HG02798 (cell line): ENCODE measurements around the gene GRPEL1.

ENCODE experiments used
- ATAC-seq: cut with Tn5 transposase; IDR thresholded peaks from one replicate; pipeline ENCODE4 v1.9.1; 2021; ENCODE audit warnings: mild to moderate bottlenecking; ENCODE audit not compliant: unreplicated experiment, poor library complexity

GRPEL1 gene

DNA sequence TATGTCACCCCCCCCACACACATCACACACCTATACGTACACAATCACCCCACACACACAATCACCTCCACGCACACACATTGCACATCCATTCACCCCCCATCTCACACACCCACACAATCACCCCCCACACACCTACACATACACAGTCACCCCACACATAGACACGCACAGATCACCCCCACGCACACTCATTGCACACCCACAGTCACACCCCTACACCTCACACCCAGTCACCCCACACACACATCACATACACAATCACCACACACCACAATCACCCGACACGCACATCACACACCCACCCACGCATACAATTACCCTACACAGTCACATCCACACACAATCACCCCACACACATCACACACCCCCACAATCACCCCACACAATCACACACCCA is 40.6 kb downstream of the GRPEL1 start:
- ATAC-seq, result no peak

DNA sequence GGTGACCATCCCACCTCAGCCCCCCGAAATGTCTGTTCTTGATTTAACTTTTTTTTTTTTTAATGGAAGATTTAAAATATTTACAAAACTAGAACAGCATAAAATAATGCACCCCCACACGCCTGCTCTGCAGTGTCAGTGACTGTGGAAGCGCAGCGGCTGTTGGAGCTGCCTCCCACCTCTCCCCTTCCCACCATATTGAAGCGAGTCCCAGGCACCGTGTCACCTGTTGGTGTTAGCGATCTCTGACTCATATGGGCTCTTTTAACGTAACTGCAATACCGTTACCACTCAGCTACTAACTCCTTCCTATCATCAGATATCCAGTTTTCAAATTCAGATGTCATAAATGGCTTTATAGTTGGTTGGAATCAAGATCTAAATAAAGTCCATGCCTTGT is 41.8 kb downstream of the GRPEL1 start:
- ATAC-seq, result no peak

DNA sequence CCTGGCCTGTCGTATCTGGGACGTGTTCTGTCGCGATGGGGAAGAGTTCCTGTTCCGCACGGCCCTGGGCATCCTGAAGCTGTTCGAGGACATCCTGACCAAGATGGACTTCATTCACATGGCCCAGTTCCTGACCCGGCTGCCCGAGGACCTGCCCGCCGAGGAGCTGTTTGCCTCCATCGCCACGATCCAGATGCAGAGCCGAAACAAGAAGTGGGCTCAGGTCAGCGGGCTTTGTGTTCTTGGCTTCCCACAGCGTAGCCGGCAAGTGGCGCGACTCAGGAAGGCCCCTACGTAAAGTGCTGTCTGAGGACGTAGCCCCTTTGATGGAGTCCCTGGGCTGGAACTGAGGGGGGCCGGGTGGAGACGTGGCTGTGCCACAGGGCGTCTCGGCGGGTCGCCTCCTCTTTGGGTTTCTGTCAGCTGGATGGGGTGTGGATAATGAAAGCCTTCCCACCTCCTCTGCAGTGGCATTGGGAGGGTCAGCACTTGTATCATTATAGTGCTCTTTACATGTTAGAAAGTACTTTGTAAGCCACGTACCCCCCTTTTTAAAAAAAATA is 42.7 kb downstream of the GRPEL1 start:
- ATAC-seq, result no peak

DNA sequence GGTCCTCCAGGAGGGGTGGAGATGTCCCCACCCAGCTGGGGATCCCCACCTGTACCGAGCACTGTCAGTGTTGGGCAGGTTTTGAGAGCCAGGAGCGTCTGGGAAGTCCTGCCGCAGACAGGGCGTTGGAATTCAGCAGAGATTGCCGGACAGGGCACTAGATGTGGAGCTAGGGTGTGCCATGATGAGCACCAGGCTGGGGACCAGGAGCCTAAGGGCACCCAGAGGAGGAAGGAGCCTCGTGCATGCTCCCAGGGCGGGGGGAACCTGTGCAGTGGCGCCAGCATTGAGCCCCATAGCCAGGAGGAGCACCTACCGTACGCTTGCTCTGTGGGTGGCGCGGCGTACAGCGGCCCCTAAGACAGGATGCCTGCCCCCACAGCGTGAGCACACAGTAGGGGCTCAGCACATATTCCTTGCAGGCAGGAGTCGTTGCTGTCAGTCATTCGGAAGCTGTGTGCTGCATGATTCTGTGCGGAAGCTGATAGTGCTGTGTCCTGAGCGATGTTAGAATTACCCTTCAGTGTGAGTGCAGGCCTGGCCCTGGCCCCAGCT is 43.5 kb downstream of the GRPEL1 start:
- ATAC-seq, result no peak

DNA sequence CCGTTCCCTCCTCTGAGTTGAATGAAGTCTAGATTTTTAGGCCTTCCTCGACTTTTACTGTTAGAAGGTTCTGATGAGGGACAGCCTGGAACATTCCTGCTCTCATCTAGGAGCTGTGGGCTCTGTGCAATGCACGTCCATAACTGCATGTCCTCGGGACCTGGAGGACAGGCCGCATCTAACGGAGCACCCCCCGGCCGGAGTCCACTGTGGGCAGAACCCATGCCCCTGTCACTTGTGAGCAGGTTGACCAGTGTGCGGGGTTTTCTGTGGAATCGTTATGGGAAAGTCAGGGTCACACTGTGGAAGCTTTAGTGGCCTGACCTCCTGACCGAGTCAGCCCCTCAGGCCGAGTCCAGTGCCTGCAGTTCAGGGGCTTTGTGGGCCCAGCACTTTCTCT is 44.0 kb downstream of the GRPEL1 start:
- ATAC-seq, result no peak

DNA sequence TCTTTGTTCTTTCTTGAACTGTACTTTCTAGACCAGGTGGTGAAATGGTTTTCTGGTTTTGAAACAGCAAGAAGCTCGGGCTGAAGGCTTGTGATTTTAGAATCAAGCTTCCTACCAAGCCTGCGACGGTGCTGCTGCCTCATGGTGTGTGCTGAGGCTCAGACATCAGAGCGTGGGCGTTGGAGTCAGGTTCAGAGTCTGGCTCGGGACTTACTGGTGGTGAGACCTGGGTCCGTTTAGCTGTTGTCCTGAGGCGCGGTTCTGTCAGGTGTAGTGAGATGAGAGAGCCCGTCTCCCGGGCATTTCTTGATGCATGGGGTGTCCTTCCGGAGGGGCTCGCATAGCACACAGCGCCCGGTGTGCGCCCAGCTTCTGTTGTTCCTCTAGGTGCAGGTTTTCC is 44.4 kb downstream of the GRPEL1 start:
- no peak for ATAC-seq

DNA sequence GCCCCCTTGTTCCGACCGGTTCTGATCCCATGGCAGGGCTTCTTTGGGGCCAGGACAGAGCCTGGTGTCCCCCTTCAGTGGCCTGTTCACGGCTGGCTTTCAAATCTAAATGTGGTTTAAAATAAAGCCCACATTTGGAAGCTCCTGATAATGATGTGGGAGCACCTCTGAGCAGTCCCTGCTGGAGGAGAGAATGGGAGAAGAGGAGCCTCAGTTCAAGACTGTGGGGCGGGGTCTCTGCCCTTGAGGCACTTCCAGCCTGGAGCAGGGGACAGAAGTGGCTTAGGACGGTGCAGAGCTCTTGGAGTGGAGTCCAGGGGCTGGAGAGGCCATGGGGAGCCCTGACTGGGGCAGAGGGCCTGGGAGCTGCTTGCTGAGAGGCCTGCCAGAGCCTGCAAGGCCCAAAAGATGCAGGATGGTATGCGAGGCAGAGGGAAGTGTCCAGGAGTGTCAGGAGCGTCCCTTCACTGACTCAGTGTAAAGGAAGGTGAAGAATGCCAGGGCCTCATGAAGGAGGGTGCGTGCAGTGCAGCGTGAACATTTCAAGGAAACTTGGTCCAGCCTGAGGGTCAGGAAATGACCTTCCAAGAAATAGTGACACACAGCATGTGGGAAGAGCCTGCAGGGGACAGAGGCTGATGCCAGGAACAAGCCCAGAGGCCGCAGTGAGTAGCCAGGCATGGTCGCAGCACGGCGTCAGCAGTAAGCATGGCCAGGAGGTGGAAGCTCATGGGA is 45.8 kb downstream of the GRPEL1 start:
- ATAC-seq, result no peak

DNA sequence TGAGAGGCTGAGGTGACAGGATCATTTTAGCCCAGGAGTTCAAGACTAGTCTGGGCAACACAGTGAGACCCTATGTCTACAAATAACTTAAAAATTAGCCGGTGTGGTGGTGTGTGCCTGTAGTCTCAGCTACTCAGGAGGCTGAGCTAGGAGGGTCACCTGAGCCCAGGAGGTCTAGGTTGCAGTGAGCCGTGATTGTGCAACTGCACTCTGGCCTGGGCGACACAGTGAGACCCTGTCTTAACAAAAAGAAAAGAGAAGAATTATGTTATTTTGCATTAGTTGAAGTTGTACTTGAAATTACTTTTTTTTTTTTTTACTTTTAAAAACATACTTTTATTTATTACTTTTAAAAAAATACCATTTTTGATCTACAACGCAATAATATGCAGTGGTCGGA is 46.5 kb downstream of the GRPEL1 start:
- ATAC-seq, result no peak

DNA sequence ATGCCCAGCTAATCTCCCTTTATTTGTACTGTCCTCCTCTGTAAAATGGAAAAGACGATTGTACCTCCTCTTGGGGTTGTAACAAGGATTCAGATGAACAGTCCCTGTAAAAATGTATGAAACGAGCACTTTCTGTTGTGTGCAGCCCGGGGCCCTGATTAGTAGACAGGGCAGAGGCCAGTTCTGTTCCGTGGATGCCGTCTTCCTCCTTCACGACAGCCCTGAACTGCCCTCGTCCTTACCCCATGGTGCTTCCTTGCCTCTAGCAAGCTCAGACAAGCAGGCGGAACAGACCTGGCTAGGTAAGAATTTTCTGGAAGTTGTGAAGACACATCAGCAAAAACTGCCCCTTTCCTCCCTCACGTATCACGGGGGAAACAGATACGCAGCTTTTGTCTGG is 47.0 kb downstream of the GRPEL1 start:
- ATAC-seq, result no peak

DNA sequence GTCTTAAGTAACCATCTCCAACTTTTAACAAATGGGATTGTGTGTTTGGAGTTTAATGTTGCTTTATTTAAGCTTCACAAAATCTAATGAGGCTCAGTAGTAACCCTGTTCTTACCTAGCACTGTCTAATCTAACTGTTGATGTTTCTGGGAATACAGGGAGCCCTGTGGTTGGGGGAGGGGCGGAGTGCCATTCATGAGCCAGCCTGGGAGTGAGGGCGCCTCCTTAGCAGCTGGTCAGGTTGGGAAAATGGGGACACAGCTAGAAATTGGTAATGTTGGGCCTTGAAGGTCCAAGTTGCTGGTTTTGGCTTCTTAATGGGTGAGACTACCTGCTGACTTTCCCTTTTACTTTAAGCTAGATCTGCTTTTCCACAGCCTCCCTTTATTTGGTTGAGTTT is 47.6 kb downstream of the GRPEL1 start:
- ATAC-seq, result no peak

DNA sequence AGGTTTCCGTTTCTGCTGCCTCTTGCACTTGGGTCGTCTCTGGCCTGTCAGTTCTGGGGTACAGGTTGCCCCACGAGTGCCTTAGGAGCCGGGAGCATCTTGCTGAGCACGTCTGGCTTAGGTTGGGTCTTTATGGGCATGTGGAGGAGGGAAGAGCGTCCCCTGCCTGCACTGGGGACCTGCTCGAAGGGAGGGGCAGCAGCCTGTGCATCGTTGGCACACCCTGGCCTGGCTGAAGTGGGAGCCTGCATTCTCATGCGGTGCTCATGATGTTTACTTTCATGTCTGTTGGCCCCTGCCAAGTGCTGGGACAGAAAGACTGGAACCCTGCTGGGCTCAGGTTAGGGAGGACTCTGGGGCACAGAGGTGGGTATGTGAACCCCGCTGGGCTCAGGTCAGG is 48.5 kb downstream of the GRPEL1 start:
- ATAC-seq, result no peak

DNA sequence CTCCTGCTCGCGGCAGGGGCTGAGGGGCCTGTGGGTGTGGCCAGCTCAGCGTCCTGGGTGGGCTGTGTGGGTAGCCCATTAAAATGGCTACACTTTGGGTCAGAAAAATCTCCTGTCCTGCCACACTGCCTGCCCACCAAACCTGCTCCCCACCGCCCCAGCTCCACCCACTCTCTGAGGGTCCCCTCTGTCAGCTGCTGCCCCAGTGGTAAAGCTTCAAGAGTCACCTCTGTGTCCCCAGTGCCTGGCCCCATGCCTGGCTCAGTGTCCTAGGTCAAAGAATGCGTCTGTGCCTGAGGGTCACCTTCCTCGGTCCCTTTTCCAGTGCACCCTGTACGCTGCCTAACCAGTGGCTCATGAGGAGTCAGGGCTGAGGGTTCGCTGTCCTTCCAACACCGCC is 49.6 kb downstream of the GRPEL1 start:
- no peak for ATAC-seq

DNA sequence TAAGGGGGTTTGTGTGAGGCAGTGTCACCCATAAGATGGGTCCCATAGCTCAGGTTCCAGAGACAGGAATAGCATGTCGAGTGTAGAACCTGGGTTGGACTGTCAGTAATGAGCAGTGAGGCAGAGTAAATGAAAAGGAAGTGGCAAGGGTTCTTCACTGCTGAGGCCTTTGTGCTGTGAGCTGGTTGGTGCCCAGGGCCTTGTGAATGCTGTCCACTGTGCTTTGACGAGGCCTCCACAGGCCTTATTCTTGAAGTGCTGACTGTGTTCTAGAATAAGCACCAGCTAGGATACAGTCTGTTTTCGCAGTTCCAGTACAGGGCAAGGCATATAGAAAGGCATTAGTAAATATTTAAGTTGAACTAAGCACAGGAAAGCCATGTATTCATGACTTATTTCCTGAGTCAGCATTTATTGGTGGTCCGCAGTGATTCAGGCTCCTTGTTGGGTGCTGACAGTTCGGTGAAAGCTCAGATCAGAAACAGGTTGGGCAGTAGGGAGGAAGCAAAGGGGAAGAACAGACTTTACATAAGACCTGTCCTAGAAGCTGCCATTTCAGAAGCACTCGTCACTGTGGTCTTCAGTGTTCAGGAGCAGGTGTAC is 50.3 kb downstream of the GRPEL1 start:
- ATAC-seq, result no peak

DNA sequence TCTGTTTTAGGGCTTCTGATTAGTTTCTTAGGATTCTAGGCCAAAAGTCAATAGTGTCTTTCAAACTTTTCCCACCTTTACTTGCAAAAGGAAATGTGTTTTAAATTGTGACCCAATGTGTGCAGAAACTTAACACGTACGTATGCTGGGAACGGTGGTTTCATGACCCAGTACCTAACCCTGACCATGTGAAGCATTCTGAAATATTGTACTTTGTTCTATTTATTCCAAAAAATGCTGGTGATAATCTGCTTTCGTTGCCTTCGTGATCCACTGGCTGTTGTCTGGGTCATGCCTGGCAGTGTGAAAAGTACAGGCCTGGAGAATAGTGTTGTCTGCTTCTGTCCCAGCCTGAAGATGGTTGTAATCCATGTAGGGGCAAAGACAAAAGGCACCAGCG is 51.4 kb downstream of the GRPEL1 start:
- ATAC-seq, result no peak

DNA sequence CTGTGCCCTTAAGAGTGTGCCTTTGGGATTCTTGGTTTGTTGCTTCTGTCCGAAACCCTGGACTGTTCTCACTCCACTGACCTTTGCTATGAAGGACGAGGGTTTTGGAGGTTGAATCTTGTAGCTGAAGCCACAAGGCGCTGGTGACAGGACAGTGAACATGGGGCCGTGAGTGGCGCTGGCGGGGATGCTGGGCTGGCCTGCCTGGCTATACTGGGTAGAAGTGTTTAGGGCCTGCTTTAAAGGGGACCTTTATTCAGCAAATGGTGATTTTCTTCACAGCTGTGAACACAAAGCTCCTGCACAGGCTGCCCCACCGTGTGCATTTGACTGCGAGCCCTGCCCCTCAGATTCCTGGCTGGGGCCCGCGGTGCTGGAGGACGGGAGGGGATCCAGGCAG is 51.8 kb downstream of the GRPEL1 start:
- no peak for ATAC-seq

DNA sequence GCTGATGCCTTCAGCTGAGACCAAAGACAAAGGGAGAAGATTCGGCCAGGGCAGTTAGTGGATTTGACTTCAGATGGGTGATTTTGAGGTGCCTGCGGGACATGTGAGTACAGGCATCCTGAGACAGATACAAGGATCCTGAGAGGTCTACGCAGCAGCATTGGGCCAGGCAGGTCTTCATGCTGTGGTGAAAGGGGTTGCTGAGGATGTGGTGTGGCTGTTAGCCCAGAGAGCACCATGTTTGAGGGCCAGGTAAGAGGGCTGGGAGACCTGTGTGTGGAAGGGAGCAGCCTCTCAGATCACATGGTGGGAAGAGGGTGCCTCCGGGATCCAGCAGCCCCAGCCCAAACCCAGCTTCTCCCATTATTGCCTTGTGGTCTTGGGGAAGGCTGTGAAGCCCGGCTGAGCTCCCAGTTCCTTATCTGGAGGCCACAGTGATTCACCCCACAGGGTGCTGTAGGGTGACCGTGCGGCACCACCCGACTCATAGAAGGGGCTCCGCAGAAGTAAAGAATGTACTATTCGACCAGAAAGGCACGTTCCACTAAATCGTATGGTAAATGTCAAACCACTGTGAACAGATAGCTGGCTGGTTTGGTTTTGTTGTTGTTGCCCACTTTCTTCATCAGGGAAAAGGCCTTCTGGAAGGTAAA is 52.4 kb downstream of the GRPEL1 start:
- ATAC-seq, result no peak

DNA sequence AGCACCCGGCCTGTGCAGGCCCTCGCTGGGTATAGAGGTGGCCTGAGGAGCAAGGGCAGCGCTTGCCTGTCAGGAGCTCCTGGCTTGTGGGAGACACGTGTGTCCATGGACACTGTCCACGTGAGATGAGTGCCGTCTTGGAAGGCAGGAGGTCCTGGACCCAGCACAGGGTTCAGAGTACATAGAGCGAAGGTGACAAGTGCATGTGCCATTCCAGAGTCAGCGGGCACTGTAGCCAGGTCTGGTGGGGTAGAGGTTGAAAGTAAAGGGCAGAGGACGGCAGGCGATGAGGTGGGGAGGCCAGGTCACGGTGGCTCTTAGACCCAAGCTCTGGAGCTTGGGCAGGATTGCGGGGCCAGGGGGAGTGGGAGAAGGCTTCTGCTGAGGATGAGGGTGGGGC is 53.0 kb downstream of the GRPEL1 start:
- no peak for ATAC-seq

DNA sequence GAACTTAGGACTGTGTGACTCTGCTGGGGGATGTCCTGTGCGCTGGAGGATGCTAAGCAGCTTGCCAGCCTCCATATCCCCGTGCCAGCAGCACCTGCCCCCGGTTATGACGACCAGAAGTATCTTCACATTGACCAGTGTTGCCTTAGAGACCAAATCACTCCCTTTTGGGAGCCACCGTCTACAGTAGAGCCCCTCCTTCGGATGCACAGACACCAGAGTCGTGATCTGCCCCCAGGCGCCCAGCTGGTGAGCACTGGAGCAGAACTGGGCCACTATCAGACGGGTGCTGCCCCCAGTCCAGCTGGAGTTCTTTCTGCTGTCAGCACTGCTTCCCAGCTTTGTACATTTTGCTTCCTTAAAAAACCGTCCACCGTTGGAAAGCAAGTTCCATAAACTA is 54.7 kb downstream of the GRPEL1 start:
- ATAC-seq, result no peak

DNA sequence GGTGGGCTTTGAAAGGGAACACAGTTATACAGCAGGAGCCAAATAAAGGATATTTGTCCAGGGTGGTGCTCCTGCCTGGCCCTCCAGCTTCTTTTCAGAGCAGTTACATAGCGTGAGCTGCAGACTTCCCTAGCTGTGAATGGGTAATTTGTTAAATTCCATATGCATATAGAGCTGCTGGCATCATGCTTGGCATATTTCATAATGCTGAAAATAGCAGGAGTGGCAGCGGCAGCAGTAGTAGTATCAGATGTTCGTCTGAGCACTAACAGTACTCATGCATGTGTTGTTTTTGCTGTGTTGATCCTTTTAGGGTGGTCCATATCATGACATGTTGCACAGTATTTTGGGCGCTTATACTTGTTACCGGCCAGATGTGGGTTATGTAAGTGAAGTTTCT is 58.3 kb downstream of the GRPEL1 start:
- ATAC-seq, result no peak
